GM12892 (cell line): ENCODE measurements around the gene MAP3K9.

Experiments
- DNase-seq: peaks from one replicate; pipeline ENCODE4 v3.0.0; 2011; ENCODE audit not compliant: insufficient read length
- FAIRE-seq: peaks from 2 replicates; lab custom pipeline; 2011; peaks lifted over from hg19 to GRCh38; lab: Jason Lieb, UNC
- POLR2A ChIP-seq: IDR thresholded peaks from 2 replicates; pipeline ENCODE4 v1.6.1; 2011; ENCODE audit warnings: low read depth, low read length, control low read depth
- POLR2AphosphoS5 ChIP-seq: IDR thresholded peaks from 2 replicates; pipeline ENCODE4 v1.6.1; 2011; ENCODE audit warnings: low read depth, low read length, control low read depth
- TAF1 ChIP-seq: IDR thresholded peaks from 2 replicates; pipeline ENCODE4 v1.6.1; 2011; ENCODE audit warnings: low read depth, mild to moderate bottlenecking, control low read depth, low read length, borderline replicate concordance

Gene MAP3K9

GRCh38 chr14:70814466-70814865 lies 5.2 kb upstream of the MAP3K9 start:
- TF ChIP-seq TAF1, result no peak
- TF ChIP-seq POLR2A, result no peak
- no peak for TF ChIP-seq POLR2AphosphoS5
- no peak for DNase-seq
- FAIRE-seq, result peak; percentile 82

GRCh38 chr14:70812124-70812818 lies 3.0 kb upstream of the MAP3K9 start:
- DNase-seq (no peak), FAIRE-seq (no peak)
- TF ChIP-seq TAF1 (no peak), POLR2AphosphoS5 (no peak), POLR2A (no peak)

GRCh38 chr14:70811578-70811977 lies 2.3 kb upstream of the MAP3K9 start:
- no peak for DNase-seq
- no peak for FAIRE-seq
- TF ChIP-seq TAF1 (no peak), POLR2AphosphoS5 (no peak), POLR2A (no peak)

GRCh38 chr14:70811050-70811449 lies 1.7 kb upstream of the MAP3K9 start:
- TF ChIP-seq POLR2A (no peak), TAF1 (no peak), POLR2AphosphoS5 (no peak)
- FAIRE-seq (no peak), DNase-seq (no peak)

- DNase-seq, result no peak
- FAIRE-seq, result peak; percentile 27
- no peak for TF ChIP-seq POLR2A
- TF ChIP-seq POLR2AphosphoS5, result no peak
- TF ChIP-seq TAF1, result no peak
Observed at GRCh38 chr14:70810621-70811020, 1.3 kb upstream of the MAP3K9 start.

GRCh38 chr14:70808416-70809224 lies 693 bp downstream of the MAP3K9 start:
- FAIRE-seq, result no peak
- TF ChIP-seq POLR2AphosphoS5, result no peak
- no peak for DNase-seq

- DNase-seq (peak; percentile 33), FAIRE-seq (peak; percentile 71)
- TF ChIP-seq POLR2AphosphoS5, result no peak
- no peak for TF ChIP-seq TAF1
- no peak for TF ChIP-seq POLR2A
Observed at GRCh38 chr14:70807898-70808415, 1.4 kb downstream of the MAP3K9 start.

- TF ChIP-seq POLR2AphosphoS5 (no peak), POLR2A (no peak), TAF1 (no peak)
- no peak for FAIRE-seq
Observed at GRCh38 chr14:70804556-70805162, 4.7 kb downstream of the MAP3K9 start.

GRCh38 chr14:70803321-70804310 lies 5.7 kb downstream of the MAP3K9 start:
- no peak for TF ChIP-seq POLR2AphosphoS5
- TF ChIP-seq POLR2A, result no peak
- TF ChIP-seq TAF1, result no peak
- FAIRE-seq (peak; percentile 89), DNase-seq (no peak)

More at GRCh38 chr14:70804556-70805162, 4.7 kb downstream of the MAP3K9 start:
- no peak for DNase-seq

- DNase-seq (no peak), FAIRE-seq (peak; percentile 42)
- no peak for TF ChIP-seq TAF1
- TF ChIP-seq POLR2A, result no peak
- no peak for TF ChIP-seq POLR2AphosphoS5
Observed at GRCh38 chr14:70802379-70802778, 6.9 kb downstream of the MAP3K9 start.
